HG03139 (cell line): ENCODE measurements around the gene TAS2R41.
"Not testable (repeated sequence)": the region's sequence is repeated elsewhere in the genome, so short reads cannot be mapped to it uniquely, and the experiment has no call there.

ENCODE experiments used
- ATAC-seq: cut with Tn5 transposase; IDR thresholded peaks from one replicate; pipeline ENCODE4 v1.9.1; 2021; ENCODE audit not compliant: unreplicated experiment

The TAS2R41 gene

GRCh38 chr7:143456992-143457793 lies 20.5 kb upstream of the TAS2R41 start:
- ATAC-seq: no peak

GRCh38 chr7:143458263-143458662 lies 19.4 kb upstream of the TAS2R41 start:
- ATAC-seq: no peak

- ATAC-seq: no peak
Measured at GRCh38 chr7:143458681-143459080, 19.0 kb upstream of the TAS2R41 start.

GRCh38 chr7:143459359-143459758 lies 18.3 kb upstream of the TAS2R41 start:
- ATAC-seq: no peak

GRCh38 chr7:143460271-143460979 lies 17.2 kb upstream of the TAS2R41 start:
- ATAC-seq: no peak

- ATAC-seq: no peak
Measured at GRCh38 chr7:143462045-143462444, 15.6 kb upstream of the TAS2R41 start.

- ATAC-seq: no peak
Measured at GRCh38 chr7:143463556-143463955, 14.1 kb upstream of the TAS2R41 start.

GRCh38 chr7:143463957-143464356 lies 13.7 kb upstream of the TAS2R41 start:
- no peak for ATAC-seq

- ATAC-seq: no peak
Measured at GRCh38 chr7:143467724-143468123, 9.9 kb upstream of the TAS2R41 start.

- not testable (repeated sequence) for ATAC-seq
Measured at GRCh38 chr7:143472071-143472689, 5.5 kb upstream of the TAS2R41 start.

GRCh38 chr7:143479055-143479766 lies 1.5 kb downstream of the TAS2R41 start:
- ATAC-seq: no peak

- ATAC-seq: no peak
Measured at GRCh38 chr7:143480501-143480900, 2.8 kb downstream of the TAS2R41 start.

- ATAC-seq: no peak
Measured at GRCh38 chr7:143484119-143484518, 6.4 kb downstream of the TAS2R41 start.

GRCh38 chr7:143485094-143485493 lies 7.4 kb downstream of the TAS2R41 start:
- no peak for ATAC-seq

GRCh38 chr7:143485500-143485899 lies 7.8 kb downstream of the TAS2R41 start:
- no peak for ATAC-seq

GRCh38 chr7:143486266-143486665 lies 8.6 kb downstream of the TAS2R41 start:
- not testable (repeated sequence) for ATAC-seq

GRCh38 chr7:143487061-143487460 lies 9.4 kb downstream of the TAS2R41 start:
- ATAC-seq: no peak

- no peak for ATAC-seq
Measured at GRCh38 chr7:143487566-143487965, 9.9 kb downstream of the TAS2R41 start.

GRCh38 chr7:143490717-143491306 lies 13.1 kb downstream of the TAS2R41 start:
- ATAC-seq: no peak

GRCh38 chr7:143492043-143492471 lies 14.4 kb downstream of the TAS2R41 start:
- ATAC-seq: no peak
